ENCODE measurements around the gene GPR176. TPM values are rescaled to one million over a fixed set of nuclear protein-coding genes. Genes with fewer than 3 reads are reported as not detected.

Gene GPR176
- total and polyA plus RNA-seq, 7 donors, result 0.23 to 7.9 (median 3.9) TPM

DNA sequence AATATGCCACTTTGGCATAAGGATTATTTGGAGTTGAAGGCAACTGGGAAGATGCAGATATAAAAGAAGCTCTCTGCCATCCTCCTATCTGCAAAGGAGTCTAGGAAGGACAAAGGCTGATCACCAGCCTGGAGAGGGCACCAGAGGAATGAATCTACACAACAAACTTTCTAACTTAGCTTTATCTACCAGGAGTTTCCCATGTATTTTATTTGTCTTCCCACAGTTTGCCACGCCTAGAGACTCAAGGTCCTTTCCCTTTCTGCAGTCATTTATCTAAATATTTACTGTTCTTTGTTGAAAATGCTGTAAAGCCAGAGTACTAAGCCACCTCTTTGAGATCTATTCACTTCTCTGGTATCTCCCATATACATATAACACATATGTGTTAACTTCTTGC lies 32.2 kb downstream of the GPR176 start:
- Histone ChIP-seq H3K36me3 (no peaks in the 10 kb centered on the region), H3K4me1 (no peaks in the 10 kb centered on the region), H3K9me3 (no peaks in the 10 kb centered on the region), H3K4me3 (no peak overlapping the region), H3K27me3 (peaks cover 0 to 4% (median 0%) of the 10 kb centered on the region in 3 donors), H3K27ac (no peak overlapping the region)
- no peak for TF ChIP-seq EP300 (IDR thresholded peaks at IDR 0.05)
- peak in 3 of 4 experiments; percentile 25 to 29 (median 26) for TF ChIP-seq CTCF (IDR thresholded peaks at IDR 0.05)
- TF ChIP-seq POLR2A (IDR thresholded peaks at IDR 0.05), result no peak
- TF ChIP-seq POLR2AphosphoS5 (IDR thresholded peaks at IDR 0.05), result no peak
- DNase-seq, result no peak
- WGBS, 2 donors, result 5 to 34% methylated on average over 1 of the region's 1 CpG
- intact Hi-C loops (cut with DNase I), result loop anchor here (5.0 kb wide), 1 partner anchor 89 kb away; no protein-coding TSS in a partner anchor

- intact Hi-C loops (cut with DNase I), result loop anchor here (5.0 kb wide), 1 partner anchor 90 kb away; no protein-coding TSS in a partner anchor
- WGBS, 2 donors, result 86 to 87% methylated on average over 1 of the region's 1 CpG
- Histone ChIP-seq H3K9me3 (no peaks in the 10 kb centered on the region), H3K36me3 (no peaks in the 10 kb centered on the region), H3K4me3 (no peak overlapping the region), H3K27me3 (peaks cover 0 to 4% (median 0%) of the 10 kb centered on the region in 3 donors), H3K4me1 (no peaks in the 10 kb centered on the region), H3K27ac (no peak overlapping the region)
- TF ChIP-seq POLR2AphosphoS5 (IDR thresholded peaks at IDR 0.05) (no peak), EP300 (IDR thresholded peaks at IDR 0.05) (no peak), CTCF (IDR thresholded peaks at IDR 0.05) (no peak), POLR2A (IDR thresholded peaks at IDR 0.05) (no peak)
- DNase-seq, result no peak
Measured at GRCh38 chr15:39887211-39887610, 32.9 kb downstream of the GPR176 start.

- Histone ChIP-seq H3K4me1 (no peaks in the 10 kb centered on the region), H3K27me3 (peaks cover 0 to 4% (median 0%) of the 10 kb centered on the region in 3 donors), H3K27ac (no peak overlapping the region), H3K9me3 (no peaks in the 10 kb centered on the region), H3K36me3 (no peaks in the 10 kb centered on the region), H3K4me3 (no peak overlapping the region)
- no peak for DNase-seq
- no peak for TF ChIP-seq POLR2A (IDR thresholded peaks at IDR 0.05)
- TF ChIP-seq EP300 (IDR thresholded peaks at IDR 0.05), result no peak
- TF ChIP-seq CTCF (IDR thresholded peaks at IDR 0.05), result no peak
- TF ChIP-seq POLR2AphosphoS5 (IDR thresholded peaks at IDR 0.05), result no peak
- intact Hi-C loops (cut with DNase I), result loop anchor here (5.0 kb wide), 1 partner anchor 91 kb away; no protein-coding TSS in a partner anchor
- WGBS, 2 donors, result 78 to 90% methylated on average over 3 of the region's 3 CpGs
Measured at GRCh38 chr15:39886418-39886817, 33.6 kb downstream of the GPR176 start.

DNA sequence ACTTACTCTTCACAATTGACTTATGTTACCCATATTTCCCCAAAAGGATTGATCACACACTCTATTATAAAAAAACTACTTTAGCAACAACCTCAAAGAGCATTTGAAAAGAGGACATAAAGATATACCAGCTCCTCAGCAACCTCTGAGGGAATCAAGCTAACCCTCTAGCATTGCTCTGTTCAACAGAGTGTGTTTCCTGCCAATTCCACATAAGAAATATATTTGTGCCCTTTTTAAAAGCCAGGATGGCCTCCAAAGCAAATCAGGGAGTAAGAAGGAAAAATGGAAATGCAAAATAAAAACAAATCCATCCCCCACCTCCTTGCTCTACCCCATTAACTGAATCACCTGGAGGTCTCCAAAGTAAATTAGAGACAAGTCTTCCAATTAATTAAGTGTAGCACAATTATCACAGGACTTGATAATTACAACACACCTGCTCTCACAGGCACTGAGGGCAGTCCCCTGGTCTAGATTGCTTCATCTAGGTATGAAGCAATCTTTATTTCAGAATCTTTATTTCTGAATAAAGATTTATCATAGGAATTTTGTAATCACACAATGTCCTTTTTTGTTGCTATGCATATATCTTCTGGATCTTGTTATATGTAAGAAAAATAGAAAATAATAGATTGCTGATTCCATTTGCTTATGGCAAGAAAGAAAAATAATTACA lies 34.8 kb downstream of the GPR176 start:
- Histone ChIP-seq H3K4me3 (no peak overlapping the region), H3K36me3 (no peaks in the 10 kb centered on the region), H3K27ac (no peak overlapping the region), H3K4me1 (no peaks in the 10 kb centered on the region), H3K9me3 (no peaks in the 10 kb centered on the region), H3K27me3 (peaks cover 0 to 4% (median 0%) of the 10 kb centered on the region in 3 donors)
- no peak for DNase-seq
- TF ChIP-seq POLR2A (IDR thresholded peaks at IDR 0.05) (no peak), CTCF (IDR thresholded peaks at IDR 0.05) (no peak)
- intact Hi-C loops (cut with DNase I), result loop anchor here (5.0 kb wide), 1 partner anchor 92 kb away; no protein-coding TSS in a partner anchor

DNA sequence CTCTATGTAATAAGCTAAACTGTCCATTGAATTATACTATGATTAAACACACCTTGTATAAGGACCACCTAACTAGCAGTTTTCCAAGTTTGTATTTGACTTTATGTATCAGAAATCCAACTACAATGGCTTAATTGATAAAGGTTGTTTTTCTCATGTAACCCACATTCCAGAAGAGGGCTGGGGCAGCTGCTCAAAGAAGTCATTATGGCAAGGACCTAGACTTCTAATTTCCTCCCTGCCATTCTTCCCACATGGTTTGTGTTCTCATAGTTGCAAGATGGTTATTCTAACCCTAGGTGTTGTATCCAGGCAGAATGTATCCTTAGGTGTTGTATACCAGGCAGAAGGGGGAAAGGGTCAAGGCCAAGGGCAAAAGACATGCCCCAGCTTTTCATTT lies 35.7 kb downstream of the GPR176 start:
- no peak for DNase-seq
- Histone ChIP-seq H3K27ac (no peak overlapping the region), H3K27me3 (peaks cover 0 to 4% (median 0%) of the 10 kb centered on the region in 3 donors), H3K9me3 (no peaks in the 10 kb centered on the region), H3K36me3 (no peaks in the 10 kb centered on the region), H3K4me1 (no peaks in the 10 kb centered on the region), H3K4me3 (no peak overlapping the region)
- TF ChIP-seq POLR2AphosphoS5 (IDR thresholded peaks at IDR 0.05), result no peak
- TF ChIP-seq EP300 (IDR thresholded peaks at IDR 0.05), result no peak
- TF ChIP-seq POLR2A (IDR thresholded peaks at IDR 0.05), result no peak
- intact Hi-C loops (cut with DNase I), result no loop called here

All from sigmoid colon (tissue), 7 donors.